ENCODE data around the gene PDE3B.

DNA sequence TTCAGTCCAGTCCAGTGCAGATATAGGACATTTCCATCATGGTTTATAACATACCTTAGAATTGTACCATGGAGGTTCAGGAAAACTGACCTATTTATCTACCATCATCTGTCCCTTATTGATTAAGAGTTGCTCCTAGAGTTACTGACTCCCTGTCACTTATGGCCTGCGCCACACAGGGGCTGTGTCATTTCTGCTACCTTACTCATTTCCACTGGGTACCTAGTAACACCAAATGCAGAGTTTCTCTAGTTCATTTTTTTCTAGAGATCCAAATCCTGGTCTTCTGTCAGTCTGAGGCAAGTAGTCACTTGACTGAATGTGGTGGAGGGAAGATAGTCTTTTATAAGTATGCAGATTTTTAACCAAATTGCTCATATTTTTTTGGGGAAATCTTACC, 59.2 kb downstream of the PDE3B start:
- TF ChIP-seq, protein P1, sequence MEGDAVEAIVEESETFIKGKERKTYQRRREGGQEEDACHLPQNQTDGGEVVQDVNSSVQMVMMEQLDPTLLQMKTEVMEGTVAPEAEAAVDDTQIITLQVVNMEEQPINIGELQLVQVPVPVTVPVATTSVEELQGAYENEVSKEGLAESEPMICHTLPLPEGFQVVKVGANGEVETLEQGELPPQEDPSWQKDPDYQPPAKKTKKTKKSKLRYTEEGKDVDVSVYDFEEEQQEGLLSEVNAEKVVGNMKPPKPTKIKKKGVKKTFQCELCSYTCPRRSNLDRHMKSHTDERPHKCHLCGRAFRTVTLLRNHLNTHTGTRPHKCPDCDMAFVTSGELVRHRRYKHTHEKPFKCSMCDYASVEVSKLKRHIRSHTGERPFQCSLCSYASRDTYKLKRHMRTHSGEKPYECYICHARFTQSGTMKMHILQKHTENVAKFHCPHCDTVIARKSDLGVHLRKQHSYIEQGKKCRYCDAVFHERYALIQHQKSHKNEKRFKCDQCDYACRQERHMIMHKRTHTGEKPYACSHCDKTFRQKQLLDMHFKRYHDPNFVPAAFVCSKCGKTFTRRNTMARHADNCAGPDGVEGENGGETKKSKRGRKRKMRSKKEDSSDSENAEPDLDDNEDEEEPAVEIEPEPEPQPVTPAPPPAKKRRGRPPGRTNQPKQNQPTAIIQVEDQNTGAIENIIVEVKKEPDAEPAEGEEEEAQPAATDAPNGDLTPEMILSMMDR (IDR thresholded peaks at IDR 0.05), result no peak
- TF ChIP-seq POLR2A (IDR thresholded peaks at IDR 0.05), result no peak

Data from prostate gland (tissue), 2 donors.